GM12864 (cell line): ENCODE measurements around the gene SLC16A9.

Experiments
- DNase-seq: peaks from one replicate; pipeline ENCODE4 v3.0.0-alpha.2; 2011; ENCODE audit warnings: low read depth
- H3K4me3 ChIP-seq: 2 replicates; pipeline ENCODE4 v1.5.1; 2011; ENCODE audit warnings: mild to moderate bottlenecking, low read depth, low read length, control low read depth
- CTCF ChIP-seq: IDR thresholded peaks from 2 replicates; pipeline ENCODE4 v1.5.1; 2011; ENCODE audit warnings: low read depth, mild to moderate bottlenecking, moderate library complexity, low read length, control low read depth, inconsistent platforms; ENCODE audit errors: missing control alignments

The SLC16A9 gene

GRCh38 chr10:59623133-59624121, 86.2 kb downstream of the SLC16A9 start:
- no peak overlapping the region for H3K4me3 ChIP-seq
- TF ChIP-seq CTCF: no peak
- DNase-seq: no peak

GRCh38 chr10:59622320-59623132, 87.1 kb downstream of the SLC16A9 start:
- peak; percentile 41 for TF ChIP-seq CTCF
- DNase-seq: no peak
- no peak overlapping the region for H3K4me3 ChIP-seq

- H3K4me3 ChIP-seq: no peak overlapping the region
- DNase-seq: no peak
- TF ChIP-seq CTCF: no peak
These were observed 87.9 kb downstream of the SLC16A9 start for GRCh38 chr10:59621771-59622170.

- TF ChIP-seq CTCF: no peak
- H3K4me3 ChIP-seq: no peak overlapping the region
- no peak for DNase-seq
These were observed 91.0 kb downstream of the SLC16A9 start for GRCh38 chr10:59618666-59619065.

- no peak for TF ChIP-seq CTCF
- H3K4me3 ChIP-seq: no peak overlapping the region
- DNase-seq: no peak
These were observed 91.7 kb downstream of the SLC16A9 start for GRCh38 chr10:59617996-59618395.

GRCh38 chr10:59611048-59611447, 98.6 kb downstream of the SLC16A9 start:
- no peak for TF ChIP-seq CTCF
- H3K4me3 ChIP-seq: no peak overlapping the region
- DNase-seq: no peak
